NCI-H2196 treated with DMSO at 0.1 percent for 48 hours (cell line): Measurements from ENCODE around the gene RAD51B.
A peak's percentile ranks its signal among the peaks of the same experiment; 100 is the strongest.
"Not testable (repeated sequence)": the region's sequence is repeated elsewhere in the genome, so short reads cannot be mapped to it uniquely, and the experiment has no call there.

ENCODE experiments used
- DNase-seq: peaks from one replicate; lab custom pipeline; 2025; ENCODE audit not compliant: unreplicated experiment; lab: John Stamatoyannopoulos, UW

RAD51B gene

GRCh38 chr14:68741839-68742470, 922.4 kb downstream of the RAD51B start:
- no peak for DNase-seq

GRCh38 chr14:68744613-68745012, 925.0 kb downstream of the RAD51B start:
- no peak for DNase-seq

GRCh38 chr14:68747393-68747792, 927.8 kb downstream of the RAD51B start:
- no peak for DNase-seq

GRCh38 chr14:68748260-68748659, 928.7 kb downstream of the RAD51B start:
- no peak for DNase-seq

GRCh38 chr14:68748691-68749090, 929.1 kb downstream of the RAD51B start:
- no peak for DNase-seq

- no peak for DNase-seq
These were observed 930.2 kb downstream of the RAD51B start for GRCh38 chr14:68749487-68750475.

- no peak for DNase-seq
These were observed 932.9 kb downstream of the RAD51B start for GRCh38 chr14:68752271-68753006.

- DNase-seq: no peak
These were observed 934.1 kb downstream of the RAD51B start for GRCh38 chr14:68753690-68754089.

GRCh38 chr14:68755016-68755353, 935.4 kb downstream of the RAD51B start:
- no peak for DNase-seq

GRCh38 chr14:68756000-68756481, 936.5 kb downstream of the RAD51B start:
- no peak for DNase-seq

GRCh38 chr14:68756734-68757133, 937.2 kb downstream of the RAD51B start:
- DNase-seq: no peak

GRCh38 chr14:68757618-68758081, 938.1 kb downstream of the RAD51B start:
- no peak for DNase-seq

GRCh38 chr14:68758301-68758700, 938.7 kb downstream of the RAD51B start:
- no peak for DNase-seq

- DNase-seq: no peak
These were observed 939.5 kb downstream of the RAD51B start for GRCh38 chr14:68759017-68759560.

- no peak for DNase-seq
These were observed 940.4 kb downstream of the RAD51B start for GRCh38 chr14:68759937-68760336.

GRCh38 chr14:68760761-68761160, 941.2 kb downstream of the RAD51B start:
- no peak for DNase-seq

- DNase-seq: no peak
These were observed 941.8 kb downstream of the RAD51B start for GRCh38 chr14:68761391-68761790.

- DNase-seq: peak; percentile 46
These were observed 943.6 kb downstream of the RAD51B start for GRCh38 chr14:68762953-68763764.

- not testable (repeated sequence) for DNase-seq
These were observed 944.3 kb downstream of the RAD51B start for GRCh38 chr14:68763843-68764242.
